H9 (cell line): ENCODE data around the gene TDO2. TPM values are rescaled to one million over a fixed set of nuclear protein-coding genes. Genes with fewer than 3 reads are reported as not detected.

Experiments used
- DNase-seq: peaks from one replicate; pipeline ENCODE4 v3.0.0-alpha.2; 2017
- H2AFZ ChIP-seq: one replicate; pipeline ENCODE4 v1.6.1; 2013; ENCODE audit warnings: mild to moderate bottlenecking, low read length, control low read depth, moderate library complexity
- H2AK5ac ChIP-seq: 2 replicates; pipeline ENCODE4 v1.6.1; 2013; ENCODE audit warnings: low read length, control low read depth, mixed read lengths; ENCODE audit not compliant: insufficient read length
- H2BK120ac ChIP-seq: one replicate; pipeline ENCODE4 v1.6.1; 2013; ENCODE audit warnings: low read depth, mild to moderate bottlenecking, low read length, control low read depth, inconsistent platforms; ENCODE audit not compliant: poor library complexity, severe bottlenecking
- H2BK12ac ChIP-seq: 2 replicates; pipeline ENCODE4 v1.6.1; 2013; ENCODE audit warnings: low read length, control low read depth, mixed read lengths, low read depth; ENCODE audit not compliant: insufficient read length
- H2BK15ac ChIP-seq: 2 replicates; pipeline ENCODE4 v1.6.1; 2013; ENCODE audit warnings: low read depth, low read length, control low read depth
- H2BK20ac ChIP-seq: one replicate; pipeline ENCODE4 v1.6.1; 2013; ENCODE audit warnings: low read depth, mild to moderate bottlenecking, low read length, control low read depth, inconsistent platforms; ENCODE audit not compliant: poor library complexity, severe bottlenecking
- H2BK5ac ChIP-seq: 2 replicates; pipeline ENCODE4 v1.6.1; 2013; ENCODE audit warnings: low read length, control low read depth, mixed read lengths; ENCODE audit not compliant: insufficient read length
- H3K14ac ChIP-seq: 2 replicates; pipeline ENCODE4 v1.6.1; 2013; ENCODE audit warnings: low read length, control low read depth; ENCODE audit not compliant: insufficient read depth
- H3K18ac ChIP-seq: 2 replicates; pipeline ENCODE4 v1.6.1; 2013; ENCODE audit warnings: low read depth, mild to moderate bottlenecking, mixed read lengths, low read length, control low read depth; ENCODE audit not compliant: insufficient read length
- H3K23ac ChIP-seq: 2 replicates; pipeline ENCODE4 v1.6.1; 2013; ENCODE audit warnings: low read length, control low read depth, mixed read lengths, low read depth; ENCODE audit not compliant: insufficient read length
- H3K23me2 ChIP-seq: 2 replicates; pipeline ENCODE4 v1.6.1; 2013; ENCODE audit warnings: low read depth, mild to moderate bottlenecking, mixed read lengths, low read length, control low read depth; ENCODE audit not compliant: insufficient read length, poor library complexity, severe bottlenecking
- H3K27ac ChIP-seq: 2 replicates; pipeline ENCODE4 v1.5.1; 2013; ENCODE audit warnings: low read length, control low read depth, mixed read lengths, low read depth; ENCODE audit not compliant: insufficient read length
- H3K27me3 ChIP-seq: 2 replicates; pipeline ENCODE4 v1.6.1; 2013; ENCODE audit warnings: low read length, control low read depth, inconsistent platforms; ENCODE audit not compliant: insufficient read depth
- H3K4ac ChIP-seq: 2 replicates; pipeline ENCODE4 v1.6.1; 2013; ENCODE audit warnings: low read depth, mild to moderate bottlenecking, control low read depth, inconsistent platforms, low read length, moderate library complexity
- H3K4me1 ChIP-seq: 2 replicates; pipeline ENCODE4 v1.6.1; 2013; ENCODE audit warnings: low read length, control low read depth, inconsistent platforms; ENCODE audit not compliant: insufficient read depth
- H3K4me2 ChIP-seq: 2 replicates; pipeline ENCODE4 v1.6.1; 2013; ENCODE audit warnings: low read length, control low read depth, mixed read lengths; ENCODE audit not compliant: insufficient read length, insufficient read depth
- H3K56ac ChIP-seq: 2 replicates; pipeline ENCODE4 v1.6.1; 2013; ENCODE audit warnings: low read depth, mild to moderate bottlenecking, mixed read lengths, low read length, control low read depth; ENCODE audit not compliant: insufficient read length
- H3K79me1 ChIP-seq: 2 replicates; pipeline ENCODE4 v1.6.1; 2013; ENCODE audit warnings: low read depth, mild to moderate bottlenecking, moderate library complexity, low read length, control low read depth, inconsistent platforms; ENCODE audit not compliant: insufficient read depth, poor library complexity, severe bottlenecking
- H3K79me2 ChIP-seq: 2 replicates; pipeline ENCODE4 v1.6.1; 2013; ENCODE audit warnings: low read length, control low read depth, inconsistent platforms; ENCODE audit not compliant: insufficient read depth
- H3K9ac ChIP-seq: 2 replicates; pipeline ENCODE4 v1.6.1; 2013; ENCODE audit warnings: low read length, control low read depth, mixed read lengths; ENCODE audit not compliant: insufficient read length; ENCODE audit errors: extremely low read depth
- H3K9me3 ChIP-seq: one replicate; pipeline ENCODE4 v1.6.1; 2013; ENCODE audit warnings: low read depth, low read length, inconsistent platforms; ENCODE audit not compliant: control insufficient read depth
- H3T11ph ChIP-seq: one replicate; pipeline ENCODE4 v1.6.1; 2013; ENCODE audit warnings: mild to moderate bottlenecking, low read length, control low read depth, inconsistent platforms
- H4K20me1 ChIP-seq: one replicate; pipeline ENCODE4 v1.6.1; 2013; ENCODE audit not compliant: control insufficient read depth, insufficient read length, insufficient read depth
- H4K5ac ChIP-seq: 2 replicates; pipeline ENCODE4 v1.6.1; 2013; ENCODE audit warnings: low read depth, mild to moderate bottlenecking, mixed read lengths, low read length, control low read depth; ENCODE audit not compliant: insufficient read length
- H4K8ac ChIP-seq: replicated peaks from 2 replicates; pipeline ENCODE4 v1.6.1; 2013; ENCODE audit warnings: low read length, control low read depth, mixed read lengths, low read depth; ENCODE audit not compliant: insufficient read length
- H4K91ac ChIP-seq: 2 replicates; pipeline ENCODE4 v1.6.1; 2013; ENCODE audit warnings: low read depth, mild to moderate bottlenecking, moderate library complexity, mixed read lengths, low read length, control low read depth; ENCODE audit not compliant: insufficient read length
- H3K27ac Mint-ChIP-seq, 3 experiments: 2 replicates in 2 of 3; 3 replicates in 1 of 3; pipeline ENCODE4 v1.8.0; 2020 to 2021; ENCODE audit warnings: mixed read lengths in 3 of 3, mild to moderate bottlenecking in 1 of 3, moderate library complexity in 1 of 3
- H3K27me3 Mint-ChIP-seq: 2 replicates; pipeline ENCODE4 v1.8.0; 2021; ENCODE audit warnings: low read depth, mild to moderate bottlenecking, moderate library complexity, mixed read lengths
- H3K36me3 Mint-ChIP-seq, 3 experiments: 2 replicates in 2 of 3; 3 replicates in 1 of 3; pipeline ENCODE4 v1.8.0; 2020 to 2021; ENCODE audit warnings: low read depth in 3 of 3, mixed read lengths in 3 of 3; ENCODE audit not compliant: insufficient read depth in 1 of 3
- H3K4me1 Mint-ChIP-seq, 2 experiments: 2 replicates each; pipeline ENCODE4 v1.8.0; 2020; ENCODE audit warnings: mixed read lengths in 2 of 2
- H3K4me3 Mint-ChIP-seq, 2 experiments: 2 replicates in 1 of 2; 3 replicates in 1 of 2; pipeline ENCODE4 v1.8.0; 2020 to 2021; ENCODE audit warnings: mild to moderate bottlenecking in 2 of 2, mixed read lengths in 2 of 2, moderate library complexity in 1 of 2
- H3K9me3 Mint-ChIP-seq, 2 experiments: 2 replicates in 1 of 2; 3 replicates in 1 of 2; pipeline ENCODE4 v1.8.0; 2020; ENCODE audit warnings: mild to moderate bottlenecking in 2 of 2, mixed read lengths in 2 of 2, moderate library complexity in 1 of 2
- WGBS: extraction: QIAGEN DNeasy Blood & Tissue Kit; methylation state at CpG from one replicate; pipeline ENCODE4 v1.1.7; 2013; ENCODE audit warnings: missing lambda C conversion rate, low lambda C conversion rate, mixed read lengths; ENCODE audit not compliant: insufficient read length; ENCODE audit errors: extremely low coverage; 5-methylcytosine and 5-hydroxymethylcytosine counted together
- total RNA-seq: library from RNA; stranded (reverse); gene quantifications from 2 replicates; pipeline ENCODE4 v1.2.1, GENCODE V29; 2021
- TF ChIP-seq, protein P1 (sequence below): fragments of 200-600 bp; sonication (generic); conservative IDR thresholded peaks from 3 replicates; pipeline ENCODE4 v1.8.0; 2021; ENCODE audit warnings: antibody characterized with exemption, mild to moderate bottlenecking

Gene TDO2
- total RNA-seq, 1 experiment from 2014 or later = not detected

GRCh38 chr4:155964016-155964891 lies 60.8 kb downstream of the TDO2 start:
- Histone ChIP-seq H4K8ac (no peak overlapping the region), H3K79me1 (no peaks in the 10 kb centered on the region), H2BK12ac (no peak overlapping the region), H3K56ac (no peak overlapping the region), H2AFZ (no peak overlapping the region), H3K79me2 (no peaks in the 10 kb centered on the region), H2BK15ac (no peak overlapping the region), H3K27ac (no peak overlapping the region), H3K23ac (no peak overlapping the region), H2BK120ac (no peak overlapping the region), H3K18ac (no peak overlapping the region), H3K14ac (no peak overlapping the region), H3K23me2 (no peaks in the 10 kb centered on the region), H3K9me3 (no peaks in the 10 kb centered on the region), H4K5ac (no peak overlapping the region), H3K27me3 (no peaks in the 10 kb centered on the region), H3K9ac (no peak overlapping the region), H2AK5ac (no peak overlapping the region), H3K4me1 (no peaks in the 10 kb centered on the region; the same call in 1 of the 2 replicates), H2BK20ac (no peak overlapping the region), H3K4ac (no peak overlapping the region), H3T11ph (no peak overlapping the region), H4K20me1 (no peaks in the 10 kb centered on the region), H4K91ac (no peak overlapping the region), H3K4me2 (no peak overlapping the region), H2BK5ac (no peak overlapping the region)
- peaks cover 0 to 4% (median 0%) of the 10 kb centered on the region in 3 experiments; a peak in 1 of 7 replicates for H3K36me3 Mint-ChIP-seq
- DNase-seq = no peak
- TF ChIP-seq, protein P1, sequence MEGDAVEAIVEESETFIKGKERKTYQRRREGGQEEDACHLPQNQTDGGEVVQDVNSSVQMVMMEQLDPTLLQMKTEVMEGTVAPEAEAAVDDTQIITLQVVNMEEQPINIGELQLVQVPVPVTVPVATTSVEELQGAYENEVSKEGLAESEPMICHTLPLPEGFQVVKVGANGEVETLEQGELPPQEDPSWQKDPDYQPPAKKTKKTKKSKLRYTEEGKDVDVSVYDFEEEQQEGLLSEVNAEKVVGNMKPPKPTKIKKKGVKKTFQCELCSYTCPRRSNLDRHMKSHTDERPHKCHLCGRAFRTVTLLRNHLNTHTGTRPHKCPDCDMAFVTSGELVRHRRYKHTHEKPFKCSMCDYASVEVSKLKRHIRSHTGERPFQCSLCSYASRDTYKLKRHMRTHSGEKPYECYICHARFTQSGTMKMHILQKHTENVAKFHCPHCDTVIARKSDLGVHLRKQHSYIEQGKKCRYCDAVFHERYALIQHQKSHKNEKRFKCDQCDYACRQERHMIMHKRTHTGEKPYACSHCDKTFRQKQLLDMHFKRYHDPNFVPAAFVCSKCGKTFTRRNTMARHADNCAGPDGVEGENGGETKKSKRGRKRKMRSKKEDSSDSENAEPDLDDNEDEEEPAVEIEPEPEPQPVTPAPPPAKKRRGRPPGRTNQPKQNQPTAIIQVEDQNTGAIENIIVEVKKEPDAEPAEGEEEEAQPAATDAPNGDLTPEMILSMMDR = no peak
- H3K4me3 Mint-ChIP-seq = no peak overlapping the region
- H3K9me3 Mint-ChIP-seq = peaks cover 3 to 4% of the 10 kb centered on the region in 2 experiments; a peak in 2 of 5 replicates
- WGBS = no CpG with 5 or more reads among the region's 8 CpGs
- no peaks in the 10 kb centered on the region for H3K27me3 Mint-ChIP-seq
- H3K27ac Mint-ChIP-seq = no peak overlapping the region
- peaks cover 3 to 6% of the 10 kb centered on the region in 2 experiments; a peak in 2 of 4 replicates for H3K4me1 Mint-ChIP-seq
